Measurements from ENCODE around the gene RHOBTB3.
"Not testable (repeated sequence)": the region's sequence is repeated elsewhere in the genome, so short reads cannot be mapped to it uniquely, and the experiment has no call there.

RHOBTB3 gene

GRCh38 chr5:95730730-95731570, at the start of gene RHOBTB3:
Gene RHOBTB3 (plus strand): TSS chr5:95731336. CDS start chr5:95731683, 347 bp downstream.
- peak; percentile 26 to 37 for DNase-seq

GRCh38 chr5:95682891-95683290, 48.2 kb upstream of the RHOBTB3 start, which contains the start of gene SPATA9:
Gene SPATA9 (minus strand): TSS chr5:95682991. CDS start chr5:95682854, 137 bp downstream.
- no peak for DNase-seq

GRCh38 chr5:95684361-95684760, 46.8 kb upstream of the RHOBTB3 start:
- no peak for DNase-seq

GRCh38 chr5:95686651-95687050, 44.5 kb upstream of the RHOBTB3 start:
- DNase-seq, result no peak

GRCh38 chr5:95689680-95690079, 41.5 kb upstream of the RHOBTB3 start:
- no peak for DNase-seq

- no peak for DNase-seq
Observed at GRCh38 chr5:95690333-95690732, 40.8 kb upstream of the RHOBTB3 start.

- DNase-seq, result no peak
Observed at GRCh38 chr5:95697781-95698681, 33.1 kb upstream of the RHOBTB3 start.

GRCh38 chr5:95699337-95699736, 31.8 kb upstream of the RHOBTB3 start:
- DNase-seq, result no peak

GRCh38 chr5:95701074-95701473, 30.1 kb upstream of the RHOBTB3 start:
- DNase-seq, result no peak

GRCh38 chr5:95704150-95704549, 27.0 kb upstream of the RHOBTB3 start:
- DNase-seq, result no peak

- DNase-seq, result not testable (repeated sequence)
Observed at GRCh38 chr5:95706196-95706595, 24.9 kb upstream of the RHOBTB3 start.

- no peak for DNase-seq
Observed at GRCh38 chr5:95707055-95707454, 24.1 kb upstream of the RHOBTB3 start.

- not testable (repeated sequence) for DNase-seq
Observed at GRCh38 chr5:95707534-95708188, 23.5 kb upstream of the RHOBTB3 start.

GRCh38 chr5:95708876-95709275, 22.3 kb upstream of the RHOBTB3 start:
- no peak for DNase-seq

GRCh38 chr5:95709967-95710650, 21.0 kb upstream of the RHOBTB3 start:
- no peak for DNase-seq

GRCh38 chr5:95710651-95711500, 20.3 kb upstream of the RHOBTB3 start:
- DNase-seq, result not testable (repeated sequence)

- DNase-seq, result no peak
Observed at GRCh38 chr5:95711501-95712346, 19.4 kb upstream of the RHOBTB3 start.

GRCh38 chr5:95712347-95712958, 18.7 kb upstream of the RHOBTB3 start:
- peak; percentile 58 to 67 for DNase-seq

GRCh38 chr5:95713246-95713645, 17.9 kb upstream of the RHOBTB3 start:
- DNase-seq, result not testable (repeated sequence)

All from activated CD4-positive, alpha-beta T cell treated with anti-CD3 and anti-CD28 coated beads, Interleukin-2, amount 50 U/mL, for 48 hours (primary cell).